Measurements from ENCODE around the gene LILRA6.
"Not testable (repeated sequence)": the region's sequence is repeated elsewhere in the genome, so short reads cannot be mapped to it uniquely, and the experiment has no call there.

Gene LILRA6

DNA sequence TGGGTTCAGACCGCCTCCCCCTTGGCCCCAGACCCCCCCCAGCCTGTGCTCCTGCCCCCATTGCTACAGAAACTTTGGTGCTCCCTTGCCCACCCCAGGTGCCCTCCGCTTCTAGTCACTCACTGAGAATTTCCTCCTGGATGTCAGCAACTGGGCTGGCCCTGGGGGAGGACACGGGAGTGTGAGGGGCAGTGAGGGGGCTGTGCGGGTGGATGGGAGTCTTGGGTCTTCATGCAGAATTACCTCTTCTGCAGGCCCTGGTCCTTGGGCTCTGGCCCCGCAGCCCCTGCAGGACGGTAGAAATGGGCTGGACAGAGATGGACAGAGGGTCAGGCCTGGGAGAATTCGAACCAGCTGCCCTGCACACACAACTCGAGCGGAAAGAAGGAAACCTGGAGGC lies 9.7 kb upstream of the LILRA6 start:
- H3K4me3 Mint-ChIP-seq, result no peak overlapping the region
- ATAC-seq, result no peak
- H3K9me3 Mint-ChIP-seq, result no peaks in the 10 kb centered on the region
- peaks cover 20% of the 10 kb centered on the region for H3K4me1 Mint-ChIP-seq
- no peak overlapping the region for H3K27ac Mint-ChIP-seq
- peaks cover 69% of the 10 kb centered on the region for H3K27me3 Mint-ChIP-seq
- H3K36me3 Mint-ChIP-seq, result no peaks in the 10 kb centered on the region

DNA sequence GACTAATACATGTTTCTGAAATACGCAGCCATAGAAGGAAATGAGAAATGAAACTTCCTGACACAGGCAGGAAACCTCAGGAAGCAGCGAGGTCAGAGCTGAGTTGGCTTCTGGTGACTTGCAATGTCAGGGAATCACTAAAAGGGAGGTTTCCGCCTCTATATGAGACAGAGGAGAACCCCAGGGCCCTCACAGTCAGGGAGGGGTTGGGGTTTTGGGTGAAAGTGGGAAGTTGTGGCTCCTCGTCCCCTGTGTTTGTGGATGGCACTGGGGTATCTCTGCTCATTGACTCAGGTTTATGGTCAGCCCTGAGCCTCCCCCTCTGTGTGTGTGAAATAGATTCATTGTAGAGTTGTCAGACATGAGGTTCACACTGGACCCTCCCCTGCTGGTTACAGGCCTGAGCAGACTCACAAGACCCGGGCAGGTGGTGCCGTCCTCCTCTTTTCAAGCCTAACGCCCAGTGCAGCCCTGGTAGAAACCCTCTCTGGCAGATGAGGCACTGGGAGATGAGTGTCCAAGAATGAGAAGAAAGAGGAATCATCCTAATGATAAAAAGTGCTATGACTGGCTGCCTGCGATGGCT lies 5.5 kb upstream of the LILRA6 start:
- peaks cover 71% of the 10 kb centered on the region for H3K27me3 Mint-ChIP-seq
- H3K9me3 Mint-ChIP-seq, result no peaks in the 10 kb centered on the region
- no peak overlapping the region for H3K4me3 Mint-ChIP-seq
- no peaks in the 10 kb centered on the region for H3K36me3 Mint-ChIP-seq
- ATAC-seq, result peak; percentile 68
- peaks cover 21% of the 10 kb centered on the region for H3K4me1 Mint-ChIP-seq
- no peak overlapping the region for H3K27ac Mint-ChIP-seq

DNA sequence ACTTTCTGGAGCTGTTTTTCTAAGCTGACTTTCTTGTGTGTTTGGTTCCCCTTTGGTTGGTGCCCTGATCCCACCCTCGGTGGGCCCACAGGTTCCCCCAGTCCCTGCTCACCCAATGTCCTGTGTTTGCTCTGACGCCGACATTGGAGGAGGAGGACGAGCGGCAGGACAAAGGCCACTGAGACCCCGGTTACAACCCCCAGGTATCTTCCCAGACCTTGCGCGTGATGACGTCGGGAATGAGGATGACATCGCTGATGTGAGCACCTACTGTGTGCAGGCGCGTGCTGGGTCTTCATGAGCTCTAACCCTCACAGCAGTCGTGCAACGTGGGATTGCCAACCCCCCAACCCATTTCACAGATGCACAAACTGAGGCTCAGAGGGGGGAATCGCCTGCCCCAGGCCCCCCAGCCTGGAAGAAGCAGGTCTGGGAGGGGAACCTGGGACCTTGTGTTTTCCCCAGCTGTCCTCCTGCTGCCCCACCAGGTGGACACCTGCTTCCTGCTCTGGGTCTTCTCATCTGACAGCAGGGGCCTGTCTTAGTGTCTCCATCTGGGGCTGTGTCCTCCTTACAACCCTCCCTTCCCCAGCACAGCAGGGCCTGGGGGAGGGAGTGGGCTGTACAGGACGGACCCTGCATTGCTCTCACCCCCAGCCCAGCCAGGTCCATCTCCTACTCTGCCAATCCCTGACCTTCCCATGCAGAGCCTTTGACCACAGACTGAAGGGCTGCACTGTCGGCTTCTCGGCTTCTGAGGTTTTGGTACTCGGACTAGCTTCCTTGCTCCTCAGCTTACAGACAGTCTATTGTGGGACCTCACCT lies 4.7 kb upstream of the LILRA6 start:
- H3K36me3 Mint-ChIP-seq, result no peaks in the 10 kb centered on the region
- no peak for ATAC-seq
- peaks cover 65% of the 10 kb centered on the region for H3K27me3 Mint-ChIP-seq
- no peak overlapping the region for H3K4me3 Mint-ChIP-seq
- peaks cover 21% of the 10 kb centered on the region for H3K4me1 Mint-ChIP-seq
- H3K9me3 Mint-ChIP-seq, result no peaks in the 10 kb centered on the region
- no peak overlapping the region for H3K27ac Mint-ChIP-seq

DNA sequence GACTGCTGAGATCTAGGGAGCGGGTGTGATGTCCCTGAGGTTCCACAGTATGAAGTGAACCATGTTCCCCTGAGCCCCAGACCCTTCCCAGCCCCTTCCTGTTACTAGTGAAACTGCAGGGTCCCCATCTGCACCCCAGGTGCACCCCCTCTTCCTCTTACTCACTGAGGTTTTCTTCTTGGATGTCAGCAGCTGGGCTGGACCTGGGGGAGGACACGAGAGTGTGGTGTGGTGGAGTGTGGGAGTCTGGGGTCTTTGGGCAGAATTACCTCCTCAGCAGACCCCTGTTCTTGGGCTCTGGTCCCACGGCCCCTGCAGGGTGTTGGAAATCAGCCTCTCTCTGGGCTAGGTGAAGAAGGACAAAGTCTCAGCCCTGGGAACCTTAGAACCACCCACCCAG lies 3.3 kb upstream of the LILRA6 start:
- ATAC-seq, result no peak
- Mint-ChIP-seq H3K27ac (no peak overlapping the region), H3K4me1 (peaks cover 21% of the 10 kb centered on the region)

DNA sequence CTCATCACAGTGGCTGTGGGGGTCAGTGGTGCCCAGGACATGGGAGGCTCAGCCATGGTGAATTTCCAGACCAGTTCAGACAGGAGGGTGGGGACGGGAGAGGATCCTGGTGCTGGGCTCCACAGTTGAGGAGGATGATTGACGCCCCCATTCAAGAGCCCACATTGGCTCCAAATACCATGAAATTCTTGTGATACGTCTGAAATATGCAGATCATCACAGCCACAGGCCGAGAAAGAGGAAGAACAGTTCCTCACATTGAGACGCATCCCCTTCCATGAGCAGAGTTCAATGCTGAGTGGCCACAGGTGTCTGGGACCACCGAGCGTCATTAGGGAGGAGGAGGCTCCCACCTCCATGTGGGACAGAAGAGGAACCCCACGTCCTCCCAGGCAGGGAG lies 1.2 kb upstream of the LILRA6 start:
- not testable (repeated sequence) for H3K27ac Mint-ChIP-seq, ATAC-seq, H3K36me3 Mint-ChIP-seq, H3K4me3 Mint-ChIP-seq, H3K9me3 Mint-ChIP-seq
- Mint-ChIP-seq H3K4me1 (peaks cover 15% of the 10 kb centered on the region), H3K27me3 (peaks cover 56% of the 10 kb centered on the region)

More for the DNA sequence above, 3.3 kb upstream of the LILRA6 start:
- no peaks in the 10 kb centered on the region for H3K9me3 Mint-ChIP-seq
- H3K36me3 Mint-ChIP-seq, result no peaks in the 10 kb centered on the region
- peaks cover 52% of the 10 kb centered on the region for H3K27me3 Mint-ChIP-seq
- no peak overlapping the region for H3K4me3 Mint-ChIP-seq

DNA sequence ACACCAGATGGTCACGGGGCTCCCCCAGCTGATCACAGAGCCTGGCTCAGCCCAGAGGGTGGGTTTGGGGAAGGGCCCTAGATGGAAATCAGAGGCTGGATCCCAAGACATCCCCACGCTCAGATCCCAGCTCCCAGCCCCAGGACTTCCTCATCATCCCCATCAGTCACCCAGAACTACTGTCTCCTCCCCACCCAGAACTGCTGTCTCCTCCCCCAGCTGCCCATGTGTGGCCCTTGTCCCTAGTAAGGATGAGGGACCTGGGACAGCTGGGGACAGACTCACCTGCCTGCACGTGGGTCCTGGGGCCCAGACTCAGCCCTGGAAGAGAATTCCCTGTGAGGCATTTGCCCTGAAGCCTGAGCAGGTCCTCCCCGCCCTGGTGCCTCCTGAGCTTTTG lies 356 bp downstream of the LILRA6 start:
- H3K9me3 Mint-ChIP-seq, H3K36me3 Mint-ChIP-seq, H3K4me3 Mint-ChIP-seq, ATAC-seq, H3K4me1 Mint-ChIP-seq, H3K27ac Mint-ChIP-seq: not testable (repeated sequence)
- peaks cover 48% of the 10 kb centered on the region for H3K27me3 Mint-ChIP-seq

DNA sequence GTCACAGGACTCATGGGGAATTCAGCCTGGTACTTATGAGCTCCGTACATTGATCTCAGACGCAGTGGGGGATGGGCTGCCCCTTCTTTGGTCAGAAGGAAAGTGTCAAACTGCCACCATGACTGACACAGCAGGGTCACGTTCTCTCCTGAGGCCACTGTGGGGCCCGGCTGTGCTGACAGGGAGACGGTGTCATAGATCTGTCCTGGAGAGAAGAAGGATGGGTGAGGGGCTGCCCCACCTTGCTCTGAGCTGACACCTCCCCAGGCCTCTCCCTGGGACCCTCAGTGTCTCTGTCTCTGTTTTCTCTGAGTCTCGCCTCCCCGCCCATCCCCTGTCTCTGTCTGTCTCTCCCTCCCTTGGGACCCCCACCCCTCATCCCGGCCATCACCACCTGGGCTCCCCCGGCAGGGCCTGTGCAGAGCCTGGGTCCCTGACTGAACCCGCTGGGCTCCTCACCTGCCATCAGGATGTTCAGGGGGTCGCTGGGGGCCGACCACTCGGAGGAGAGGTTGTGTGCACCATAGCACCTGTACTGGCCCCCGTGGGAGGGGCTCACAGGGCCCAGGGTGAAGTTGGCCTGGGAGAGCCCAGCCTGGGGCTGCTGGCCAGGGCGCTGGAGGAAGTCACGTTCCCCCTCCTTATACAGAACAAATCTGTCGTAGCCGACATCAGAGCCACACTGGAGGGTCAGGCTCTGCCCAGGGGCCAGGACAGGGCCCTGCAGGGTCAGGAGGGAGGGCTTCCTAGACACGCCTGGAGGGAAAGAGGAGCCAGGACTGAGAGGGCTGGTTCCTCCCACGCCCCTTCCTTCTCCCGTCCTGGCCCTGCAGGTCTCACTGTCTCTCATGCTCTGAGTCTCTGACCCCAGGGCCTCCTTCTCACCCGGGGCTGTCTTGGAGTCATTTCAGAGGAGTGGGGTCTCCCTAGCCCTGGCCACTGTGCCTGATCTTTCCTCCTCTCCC lies 1.9 kb downstream of the LILRA6 start:
- H3K9me3 Mint-ChIP-seq, H3K4me3 Mint-ChIP-seq, H3K36me3 Mint-ChIP-seq, H3K4me1 Mint-ChIP-seq, H3K27ac Mint-ChIP-seq: not testable (repeated sequence)
- ATAC-seq, result peak; percentile 10
- H3K27me3 Mint-ChIP-seq, result peaks cover 42% of the 10 kb centered on the region

DNA sequence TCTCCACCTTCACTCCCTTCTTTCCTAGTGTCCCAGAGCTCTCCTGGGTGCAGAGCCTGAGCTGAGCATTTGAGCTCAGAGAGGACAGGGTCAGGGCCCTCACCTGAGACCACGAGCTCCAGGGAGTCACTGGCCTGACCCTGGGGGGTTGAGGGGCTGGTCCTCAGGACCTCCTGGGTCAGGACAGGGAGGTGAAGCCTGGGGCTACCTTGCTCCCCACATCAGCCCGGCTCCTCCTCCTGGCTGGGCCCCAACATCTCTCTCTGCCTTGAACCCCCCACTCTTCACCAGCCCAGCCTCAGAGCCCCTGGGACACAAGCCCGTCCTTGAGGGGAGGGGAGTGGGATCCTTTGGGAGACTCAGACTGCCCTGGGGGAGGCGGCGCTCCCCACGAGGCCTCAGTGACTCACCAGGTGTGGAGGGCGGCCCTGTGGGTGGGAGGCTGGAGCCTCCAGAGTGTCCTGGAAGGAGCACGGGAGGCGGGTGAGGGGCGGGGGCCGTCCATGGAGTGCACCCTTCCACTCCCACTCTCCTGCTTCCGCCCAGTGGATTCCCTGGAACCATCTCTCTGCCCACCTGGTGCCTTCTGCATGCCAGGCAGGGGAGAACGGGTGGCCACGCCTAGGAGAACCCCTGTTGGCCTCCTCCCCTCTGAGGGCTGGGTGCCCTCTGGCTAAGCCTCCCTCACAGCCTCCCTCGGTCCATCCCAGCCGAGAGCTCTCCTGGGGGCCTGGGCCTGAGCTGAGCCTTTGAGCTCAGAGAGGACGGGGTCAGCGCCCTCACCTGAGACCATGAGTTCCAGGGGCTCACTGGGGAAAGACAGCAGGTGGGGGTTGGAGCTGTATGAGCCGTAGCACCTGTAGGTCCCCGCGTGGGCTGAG lies 2.9 kb downstream of the LILRA6 start:
- H3K4me3 Mint-ChIP-seq, H3K27ac Mint-ChIP-seq, H3K9me3 Mint-ChIP-seq, H3K36me3 Mint-ChIP-seq, H3K4me1 Mint-ChIP-seq: not testable (repeated sequence)
- H3K27me3 Mint-ChIP-seq, result peaks cover 34% of the 10 kb centered on the region
- peak; percentile 49 for ATAC-seq

DNA sequence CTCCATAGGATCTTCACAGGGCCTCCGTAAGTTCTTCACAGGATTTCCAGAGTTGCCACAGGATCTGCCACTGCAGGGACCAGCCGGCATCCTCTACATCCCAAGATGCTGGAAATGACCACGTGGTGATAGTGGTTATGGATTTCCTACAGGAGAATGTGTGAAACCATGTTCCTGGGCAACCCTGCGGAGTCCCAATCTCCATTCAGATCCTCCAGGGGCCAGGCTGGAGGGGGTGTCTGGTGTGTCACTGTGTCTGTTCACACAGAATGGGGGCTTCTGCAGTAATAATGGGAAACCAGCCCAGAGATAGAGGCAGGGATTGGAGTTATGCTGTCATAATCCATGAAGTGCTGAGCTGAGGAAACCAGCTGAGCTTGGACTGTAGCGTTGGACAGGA lies 8.6 kb downstream of the LILRA6 start:
- Mint-ChIP-seq H3K36me3 (no peaks in the 10 kb centered on the region), H3K4me3 (no peak overlapping the region), H3K27ac (no peak overlapping the region), H3K27me3 (peaks cover 55% of the 10 kb centered on the region), H3K9me3 (peaks cover 5% of the 10 kb centered on the region), H3K4me1 (peaks cover 6% of the 10 kb centered on the region)
- ATAC-seq, result no peak

DNA sequence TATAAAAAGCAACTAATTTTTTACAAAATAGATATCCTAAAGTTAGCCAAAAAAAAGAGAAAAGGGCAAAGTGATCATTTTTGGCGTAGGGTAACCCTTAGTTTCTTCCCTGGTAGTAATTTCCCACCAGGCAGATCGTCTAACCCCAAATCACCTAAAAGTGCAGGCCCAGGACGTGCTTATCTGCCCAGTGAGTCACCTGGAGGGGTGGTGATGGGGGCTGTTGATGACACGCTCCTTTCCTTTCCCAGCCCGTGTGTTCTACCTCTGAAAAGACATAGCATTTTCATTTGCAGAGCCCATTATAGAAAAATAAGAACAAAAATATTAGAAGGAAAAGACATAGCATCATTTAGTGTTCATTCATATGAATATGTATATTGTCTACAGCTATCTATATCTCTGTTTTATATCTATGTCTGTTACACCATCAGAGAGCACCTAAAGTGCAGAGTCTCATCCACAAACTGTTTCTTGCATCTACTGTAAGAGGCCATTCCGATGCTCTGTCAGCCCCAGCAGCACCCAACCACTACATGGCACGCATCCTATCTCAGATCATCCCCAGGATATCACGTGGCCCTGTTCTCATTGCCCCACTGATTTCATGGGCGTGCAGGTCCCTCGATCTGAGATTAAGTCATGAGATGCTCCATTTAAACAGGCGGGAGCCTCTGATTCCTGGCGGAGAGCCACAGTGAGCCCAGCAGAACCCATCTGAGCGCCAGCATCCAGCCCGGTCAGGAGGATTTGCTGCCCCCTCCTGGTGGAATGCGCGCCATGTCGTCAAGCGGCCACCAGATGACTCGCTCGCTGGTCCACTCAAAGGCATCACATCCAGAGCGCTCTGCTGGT lies 11.3 kb downstream of the LILRA6 start:
- Mint-ChIP-seq H3K9me3 (peaks cover 8% of the 10 kb centered on the region), H3K27ac (no peak overlapping the region), H3K4me1 (peaks cover 6% of the 10 kb centered on the region), H3K4me3 (no peak overlapping the region), H3K27me3 (peaks cover 66% of the 10 kb centered on the region), H3K36me3 (peaks cover 6% of the 10 kb centered on the region)
- ATAC-seq, result peak; percentile 90

DNA sequence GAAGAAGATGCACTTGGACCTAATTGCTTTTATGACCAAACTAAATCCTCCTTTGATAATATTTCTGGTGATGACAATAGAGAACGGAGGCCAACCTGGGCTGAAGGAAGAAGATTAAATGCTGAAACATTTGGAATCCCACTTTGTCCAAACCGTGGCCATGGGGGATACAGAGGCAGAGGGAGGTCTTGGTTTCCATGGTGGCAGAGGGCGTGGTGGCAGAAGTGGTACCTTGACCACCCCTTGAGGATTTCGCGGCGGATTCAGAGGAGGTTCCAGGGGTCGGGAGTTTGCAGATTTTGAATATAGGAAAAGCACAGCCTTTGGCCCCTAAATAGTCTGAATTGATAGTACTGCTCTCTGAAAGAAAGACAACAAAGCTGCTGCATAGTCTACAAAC lies 12.6 kb downstream of the LILRA6 start:
- H3K36me3 Mint-ChIP-seq, result peaks cover 6% of the 10 kb centered on the region
- peaks cover 6% of the 10 kb centered on the region for H3K4me1 Mint-ChIP-seq
- H3K27ac Mint-ChIP-seq, result no peak overlapping the region
- no peak overlapping the region for H3K4me3 Mint-ChIP-seq
- no peak for ATAC-seq
- H3K27me3 Mint-ChIP-seq, result peaks cover 66% of the 10 kb centered on the region
- peaks cover 6% of the 10 kb centered on the region for H3K9me3 Mint-ChIP-seq

DNA sequence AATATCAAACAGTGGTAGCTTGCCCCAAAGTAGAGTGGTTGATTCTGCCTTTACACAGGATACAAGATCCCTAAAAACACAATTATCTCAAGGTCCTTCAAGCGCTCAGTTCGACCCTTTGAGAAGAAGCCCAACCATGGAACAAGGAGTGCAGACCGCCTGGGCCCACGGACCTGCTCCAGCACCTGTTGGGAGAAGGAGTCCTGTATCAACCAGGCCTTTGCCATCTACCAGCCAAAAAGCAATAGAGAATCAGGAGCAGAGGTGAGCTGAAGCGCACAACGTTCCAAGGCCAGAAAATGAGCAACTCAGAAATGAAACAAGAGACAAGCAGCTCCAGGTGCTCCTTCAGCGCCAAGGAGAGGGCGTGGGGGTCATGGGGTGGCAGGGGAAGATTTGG lies 13.4 kb downstream of the LILRA6 start:
- Mint-ChIP-seq H3K27me3 (peaks cover 64% of the 10 kb centered on the region), H3K4me1 (peaks cover 6% of the 10 kb centered on the region), H3K36me3 (peaks cover 6% of the 10 kb centered on the region), H3K4me3 (no peak overlapping the region), H3K9me3 (peaks cover 3% of the 10 kb centered on the region), H3K27ac (no peak overlapping the region)
- ATAC-seq, result no peak

DNA sequence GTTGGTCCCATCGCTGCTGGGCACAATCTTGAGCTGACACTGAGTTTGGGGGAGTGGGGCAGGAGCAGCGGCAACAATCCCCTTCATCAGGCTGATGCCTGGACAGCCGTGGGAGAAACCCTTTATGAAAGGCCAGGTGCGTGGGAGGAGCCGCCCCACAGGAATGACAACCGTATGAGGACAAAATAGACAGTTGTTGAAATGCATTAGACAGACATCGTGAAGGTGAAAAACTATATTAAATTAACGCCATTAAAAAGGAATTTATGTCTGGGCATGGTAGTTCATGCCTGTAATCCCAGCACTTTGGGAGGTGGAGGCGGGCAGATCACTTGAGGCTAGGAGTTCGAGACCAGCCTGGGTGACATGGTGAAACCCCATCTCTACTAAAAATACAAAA lies 18.0 kb downstream of the LILRA6 start:
- H3K9me3 Mint-ChIP-seq, H3K27ac Mint-ChIP-seq, H3K4me1 Mint-ChIP-seq, ATAC-seq, H3K36me3 Mint-ChIP-seq, H3K4me3 Mint-ChIP-seq: not testable (repeated sequence)
- peaks cover 57% of the 10 kb centered on the region for H3K27me3 Mint-ChIP-seq

DNA sequence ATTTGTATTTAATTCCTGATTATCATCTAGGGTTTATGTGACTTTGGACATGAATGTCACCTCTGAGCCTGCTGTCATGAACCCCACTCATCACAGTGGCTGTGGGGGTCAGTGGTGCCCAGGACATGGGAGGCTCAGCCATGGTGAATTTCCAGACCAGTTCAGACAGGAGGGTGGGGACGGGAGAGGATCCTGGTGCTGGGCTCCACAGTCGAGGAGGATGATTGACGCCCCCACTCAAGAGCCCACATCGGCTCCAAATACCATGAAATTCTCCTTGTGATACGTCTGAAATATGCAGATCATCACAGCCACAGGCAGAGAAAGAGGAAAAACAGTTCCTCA lies 18.7 kb downstream of the LILRA6 start:
- not testable (repeated sequence) for H3K4me3 Mint-ChIP-seq, H3K9me3 Mint-ChIP-seq, H3K27ac Mint-ChIP-seq, H3K4me1 Mint-ChIP-seq, ATAC-seq, H3K36me3 Mint-ChIP-seq
- H3K27me3 Mint-ChIP-seq, result peaks cover 50% of the 10 kb centered on the region
